Neuronal stem cell (in vitro differentiated cells): ENCODE measurements around the gene HEATR5B. TPM values are rescaled to one million over a fixed set of nuclear protein-coding genes. Genes with fewer than 3 reads are reported as not detected.

Experiments used
- DNase-seq: peaks from one replicate; pipeline ENCODE4 v3.0.0-alpha.2; 2013; ENCODE audit warnings: low spot score
- H2AFZ ChIP-seq: one replicate; pipeline ENCODE4 v1.6.1; 2013; ENCODE audit warnings: mild to moderate bottlenecking, low read length, inconsistent platforms
- H2AK5ac ChIP-seq: 2 replicates; pipeline ENCODE4 v1.6.1; 2013; ENCODE audit warnings: low read depth, mild to moderate bottlenecking, inconsistent platforms, low read length, moderate library complexity, mixed read lengths
- H2BK120ac ChIP-seq: 2 replicates; pipeline ENCODE4 v1.6.1; 2013; ENCODE audit warnings: low read depth, mild to moderate bottlenecking, inconsistent platforms, low read length, moderate library complexity, mixed read lengths
- H2BK12ac ChIP-seq: one replicate; pipeline ENCODE4 v1.6.1; 2013; ENCODE audit warnings: low read length, inconsistent platforms
- H2BK15ac ChIP-seq: 2 replicates; pipeline ENCODE4 v1.6.1; 2013; ENCODE audit warnings: mild to moderate bottlenecking, low read length, inconsistent platforms, mixed read lengths
- H2BK5ac ChIP-seq: one replicate; pipeline ENCODE4 v1.6.1; 2013; ENCODE audit warnings: inconsistent platforms, mild to moderate bottlenecking, low read length, moderate library complexity
- H3K14ac ChIP-seq: one replicate; pipeline ENCODE4 v1.6.1; 2013; ENCODE audit warnings: low read length, inconsistent platforms
- H3K18ac ChIP-seq: 2 replicates; pipeline ENCODE4 v1.6.1; 2013; ENCODE audit warnings: low read length, inconsistent platforms
- H3K23ac ChIP-seq: 2 replicates; pipeline ENCODE4 v1.6.1; 2013; ENCODE audit warnings: low read depth, mild to moderate bottlenecking, mixed read lengths, low read length, inconsistent platforms; ENCODE audit not compliant: poor library complexity
- H3K27ac ChIP-seq: replicated peaks from 3 replicates; pipeline ENCODE4 v1.5.1; 2013; ENCODE audit warnings: low read length, inconsistent platforms
- H3K27me3 ChIP-seq, 3 experiments: 2 replicates each; pipeline ENCODE4 v1.6.1; 2013; ENCODE audit warnings: low read length in 3 of 3, mild to moderate bottlenecking in 2 of 3, inconsistent platforms in 1 of 3, low read depth in 1 of 3, mixed read lengths in 1 of 3, moderate library complexity in 1 of 3; ENCODE audit not compliant: control insufficient read depth in 3 of 3, insufficient read depth in 3 of 3
- H3K36me3 ChIP-seq, 2 donors: replicated peaks in 1 of 2; 2 replicates each; pipeline ENCODE4 v1.6.1; 2013; ENCODE audit warnings: low read length in 2 of 2; ENCODE audit not compliant: control insufficient read depth in 2 of 2, insufficient read depth in 2 of 2
- H3K4ac ChIP-seq: 2 replicates; pipeline ENCODE4 v1.6.1; 2013; ENCODE audit warnings: inconsistent platforms, mild to moderate bottlenecking, low read length, moderate library complexity
- H3K4me1 ChIP-seq, 2 donors: 1 replicate in 1 of 2; 2 replicates in 1 of 2; pipeline ENCODE4 v1.6.1; 2013; ENCODE audit warnings: low read length in 2 of 2, low read depth in 1 of 2; ENCODE audit not compliant: control insufficient read depth in 2 of 2, insufficient read depth in 1 of 2
- H3K4me2 ChIP-seq: one replicate; pipeline ENCODE4 v1.6.1; 2013; ENCODE audit warnings: mild to moderate bottlenecking, low read length, inconsistent platforms; ENCODE audit not compliant: insufficient read depth, poor library complexity, severe bottlenecking
- H3K4me3 ChIP-seq, 2 donors: 2 replicates each; pipeline ENCODE4 v1.5.1; 2013; ENCODE audit warnings: low read length in 2 of 2, mild to moderate bottlenecking in 2 of 2, inconsistent platforms in 1 of 2, moderate library complexity in 1 of 2
- H3K79me1 ChIP-seq: one replicate; pipeline ENCODE4 v1.6.1; 2013; ENCODE audit warnings: low read depth, mild to moderate bottlenecking, inconsistent platforms, low read length, moderate library complexity
- H3K9ac ChIP-seq: one replicate; pipeline ENCODE4 v1.6.1; 2013; ENCODE audit warnings: mild to moderate bottlenecking, low read depth, low read length, inconsistent platforms; ENCODE audit not compliant: poor library complexity
- H3K9me3 ChIP-seq, 2 donors: replicated peaks in 1 of 2; 2 replicates each; pipeline versions ENCODE3 to v1.6.1; 2013; ENCODE audit warnings: low read length in 2 of 2, mild to moderate bottlenecking in 2 of 2, inconsistent platforms in 1 of 2, low read depth in 1 of 2, mixed read lengths in 1 of 2, moderate library complexity in 1 of 2; ENCODE audit not compliant: control insufficient read depth in 2 of 2, insufficient read depth in 1 of 2
- H4K8ac ChIP-seq: one replicate; pipeline ENCODE4 v1.6.1; 2013; ENCODE audit warnings: low read depth, mild to moderate bottlenecking, inconsistent platforms, low read length, moderate library complexity
- H4K91ac ChIP-seq: one replicate; pipeline ENCODE4 v1.6.1; 2013; ENCODE audit warnings: low read length, low read depth, mild to moderate bottlenecking, inconsistent platforms; ENCODE audit not compliant: poor library complexity
- WGBS, 2 donors: extraction: QIAGEN DNeasy Blood & Tissue Kit; methylation state at CpG; one replicate each; pipeline ENCODE4 v1.1.7; 2013; ENCODE audit warnings: missing lambda C conversion rate in 2 of 2, mixed read lengths in 1 of 2; ENCODE audit not compliant: insufficient read length in 2 of 2, insufficient replicate concordance in 1 of 2; ENCODE audit errors: extremely low coverage in 2 of 2; 5-methylcytosine and 5-hydroxymethylcytosine counted together
- polyA plus RNA-seq, 2 experiments: library from polyadenylated mRNA; stranded (reverse); fragments of 200-250 nt; gene quantifications; one replicate each; pipeline ENCODE4 v1.2.3, GENCODE V29; 2013

HEATR5B gene
- 5.3 TPM for polyA plus RNA-seq (2013, experiment 1 of 2)
- 4.8 TPM for polyA plus RNA-seq (2013, experiment 2 of 2)

DNA sequence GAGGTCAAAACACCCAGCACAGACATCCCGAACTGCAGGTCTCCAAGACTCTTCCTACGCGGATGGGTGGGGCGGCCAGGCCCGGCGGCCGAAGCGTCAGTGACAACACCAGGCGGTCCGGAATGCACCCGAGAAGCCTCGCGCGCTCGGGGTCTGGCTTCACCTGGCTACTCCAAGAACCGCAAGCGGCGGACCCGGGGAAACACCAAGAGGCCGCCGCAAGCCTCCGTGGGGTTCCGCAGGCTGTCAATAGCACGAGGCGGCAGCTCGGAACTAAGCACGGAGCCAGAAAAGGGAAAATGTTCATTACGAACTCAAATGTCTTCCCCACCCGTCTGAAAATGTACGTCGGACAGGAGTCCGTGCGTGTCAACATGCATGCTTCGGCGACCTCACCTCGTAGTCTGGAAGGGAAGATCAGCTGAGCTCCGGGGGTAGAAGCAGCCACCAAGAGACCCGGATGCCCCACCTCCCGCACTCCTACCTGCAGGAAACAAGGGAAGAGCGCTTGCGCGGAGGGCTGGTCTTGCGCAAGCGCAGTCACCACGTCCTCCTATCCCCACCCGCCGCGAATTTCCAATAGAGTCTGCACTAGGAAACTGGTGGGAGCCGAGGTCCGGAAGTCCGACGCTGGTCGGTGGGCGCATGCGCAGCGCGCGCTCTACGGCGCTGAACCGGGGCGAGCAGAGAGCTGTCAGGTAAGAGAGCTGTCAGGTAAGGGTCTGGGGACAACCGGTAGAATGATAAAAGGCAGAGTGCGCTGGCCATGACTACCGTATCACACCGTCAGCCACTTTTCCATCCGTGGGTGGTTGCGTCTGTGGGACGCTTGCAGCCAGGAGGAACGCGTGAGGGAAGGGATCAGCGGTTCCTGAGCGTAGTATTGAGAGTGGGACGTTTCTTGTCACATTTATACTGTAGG, at the start of gene HEATR5B, which contains the start of gene GPATCH11:
Gene HEATR5B, minus strand, starts transcription at position 500 of the 922 bp plus-strand sequence. CDS start 958 bp downstream, outside the sequence.
Gene GPATCH11, plus strand, starts transcription at position 646 of the 922 bp plus-strand sequence. CDS start 3,864 bp downstream, outside the sequence.
- H2BK15ac ChIP-seq: no peak within 1 kb of the TSS
- no CpG with 5 or more reads among the region's 74 CpGs for WGBS, 2 donors
- H2BK12ac ChIP-seq: no peak within 1 kb of the TSS

DNA sequence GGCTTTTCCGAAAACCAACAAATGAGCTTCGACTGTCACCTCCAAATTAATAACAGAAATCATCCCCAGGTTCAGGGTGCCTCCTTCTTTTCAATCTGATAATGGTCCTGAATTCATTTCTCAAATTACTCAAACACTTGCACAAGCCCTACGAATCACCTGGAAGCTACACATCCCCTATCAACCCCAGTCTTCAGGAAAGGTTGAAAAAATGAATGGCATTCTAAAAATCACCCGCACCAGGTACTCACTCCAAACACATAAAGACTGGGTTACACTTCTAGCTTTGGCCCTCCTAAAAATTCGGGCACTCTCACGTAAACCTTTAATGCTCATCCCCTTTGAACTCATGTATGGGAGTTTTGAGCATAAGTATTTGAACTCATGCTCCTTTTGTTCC, 48.7 kb upstream of the HEATR5B start:
- no peak overlapping the region for H3K18ac ChIP-seq
- H3K4ac ChIP-seq: no peak overlapping the region
- H3K36me3 ChIP-seq: peaks cover 11 to 92% of the 10 kb centered on the region in 2 donors
- H3K4me1 ChIP-seq: no peaks in the 10 kb centered on the region
- H2BK15ac ChIP-seq: no peak overlapping the region
- DNase-seq: no peak
- H4K8ac ChIP-seq: no peak overlapping the region
- no peaks in the 10 kb centered on the region for H3K9me3 ChIP-seq
- no peak overlapping the region for H3K14ac ChIP-seq
- H3K27ac ChIP-seq: no peak overlapping the region
- H3K4me3 ChIP-seq: no peak overlapping the region
- no peak overlapping the region for H2BK120ac ChIP-seq
- no peaks in the 10 kb centered on the region for H3K27me3 ChIP-seq
- H2AK5ac ChIP-seq: no peak overlapping the region
- no peaks in the 10 kb centered on the region for H3K79me1 ChIP-seq
- H4K91ac ChIP-seq: no peak overlapping the region
- H2BK12ac ChIP-seq: no peak overlapping the region
- H3K23ac ChIP-seq: no peak overlapping the region
- WGBS, 2 donors: no CpG with 5 or more reads among the region's 6 CpGs
- H3K4me2 ChIP-seq: no peak overlapping the region
- H3K9ac ChIP-seq: no peak overlapping the region
- H2BK5ac ChIP-seq: no peak overlapping the region
- H2AFZ ChIP-seq: no peak overlapping the region

More for the DNA sequence above, at the start of gene HEATR5B, which contains the start of gene GPATCH11:
- peaks cover 2 to 19% of the 10 kb centered on the region in 2 donors for H3K36me3 ChIP-seq
- H4K91ac ChIP-seq: no peak within 1 kb of the TSS
- H2AFZ ChIP-seq: peak within 1 kb of the TSS; percentile 92
- no peaks in the 10 kb centered on the region for H3K79me1 ChIP-seq
- no peak within 1 kb of the TSS for H3K4ac ChIP-seq
- no peak within 1 kb of the TSS for H3K23ac ChIP-seq
- peaks cover 0 to 1% of the 10 kb centered on the region in 2 donors for H3K9me3 ChIP-seq
- H2BK120ac ChIP-seq: no peak within 1 kb of the TSS
- peak within 1 kb of the TSS; percentile 75 for H3K4me2 ChIP-seq
- H3K18ac ChIP-seq: peak within 1 kb of the TSS; percentile 29
- no peak within 1 kb of the TSS for H2AK5ac ChIP-seq
- no peak within 1 kb of the TSS for H3K27ac ChIP-seq
- H3K14ac ChIP-seq: no peak within 1 kb of the TSS
- DNase-seq: peak; percentile 93
- H3K4me1 ChIP-seq: peaks cover 4 to 5% of the 10 kb centered on the region in 2 donors
- H3K27me3 ChIP-seq: no peaks in the 10 kb centered on the region
- H3K9ac ChIP-seq: peak within 1 kb of the TSS; percentile 85
- peak within 1 kb of the TSS; percentile 78 to 99 for H3K4me3 ChIP-seq
- no peak within 1 kb of the TSS for H4K8ac ChIP-seq
- no peak within 1 kb of the TSS for H2BK5ac ChIP-seq

DNA sequence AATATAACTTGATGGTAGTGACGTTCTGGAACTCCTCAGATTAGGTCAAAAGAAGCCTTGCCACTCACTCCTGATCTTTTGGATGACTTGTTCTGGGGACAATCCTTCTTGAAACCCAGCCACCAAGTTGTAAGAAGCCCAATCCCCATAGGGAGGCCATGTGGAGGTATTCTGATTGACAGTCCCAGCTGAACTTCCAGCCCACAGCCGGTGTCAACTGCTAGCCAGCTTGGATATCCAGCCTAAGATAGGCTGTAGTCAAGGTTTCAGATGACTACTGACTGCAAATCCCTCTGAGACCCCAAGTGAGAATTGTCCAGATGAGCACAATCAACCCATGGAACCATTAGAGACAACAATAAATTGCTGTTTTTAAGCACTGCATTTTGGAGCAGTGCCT, 41.2 kb upstream of the HEATR5B start:
- Histone ChIP-seq H3K4me2 (no peak overlapping the region), H3K4me3 (no peak overlapping the region), H3K36me3 (peaks cover 3 to 69% of the 10 kb centered on the region in 2 donors), H2BK120ac (no peak overlapping the region), H2BK5ac (no peak overlapping the region), H2AK5ac (no peak overlapping the region), H2BK15ac (no peak overlapping the region), H3K27ac (no peak overlapping the region), H3K18ac (no peak overlapping the region), H3K9me3 (no peaks in the 10 kb centered on the region), H3K4me1 (no peaks in the 10 kb centered on the region), H3K79me1 (peaks cover 3% of the 10 kb centered on the region), H2AFZ (no peak overlapping the region), H4K8ac (no peak overlapping the region), H3K23ac (no peak overlapping the region), H3K4ac (no peak overlapping the region), H4K91ac (no peak overlapping the region), H3K14ac (no peak overlapping the region), H2BK12ac (no peak overlapping the region), H3K9ac (no peak overlapping the region), H3K27me3 (no peaks in the 10 kb centered on the region)
- no peak for DNase-seq
- no CpG with 5 or more reads among the region's 2 CpGs for WGBS, 2 donors

DNA sequence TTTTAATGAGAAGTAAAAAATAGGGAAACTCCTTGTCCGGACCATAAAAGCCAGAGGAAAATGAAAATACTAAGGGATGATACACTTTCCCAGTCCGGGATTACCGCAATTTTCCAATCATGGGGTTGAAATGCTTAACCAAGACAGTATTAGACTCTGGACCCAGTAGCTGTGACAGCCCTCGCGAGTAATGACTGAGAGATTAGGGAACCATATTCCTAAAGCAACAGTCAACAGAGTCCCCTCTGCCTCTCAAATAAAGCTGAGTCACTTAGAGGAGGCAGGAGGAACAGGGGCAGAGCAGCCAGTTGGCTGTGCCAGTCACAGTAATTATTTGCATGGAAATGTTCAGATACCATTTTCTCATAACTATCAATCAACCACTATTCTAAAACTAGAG, 35.0 kb upstream of the HEATR5B start:
- Histone ChIP-seq H4K8ac (no peak overlapping the region), H4K91ac (no peak overlapping the region), H3K4me1 (no peaks in the 10 kb centered on the region), H3K4me2 (no peak overlapping the region), H3K4me3 (no peak overlapping the region), H3K18ac (no peak overlapping the region), H3K79me1 (no peaks in the 10 kb centered on the region), H2BK5ac (no peak overlapping the region), H2BK15ac (no peak overlapping the region), H3K36me3 (peaks cover 6 to 70% of the 10 kb centered on the region in 2 donors), H3K4ac (no peak overlapping the region), H3K23ac (no peak overlapping the region), H2AFZ (no peak overlapping the region), H3K27me3 (no peaks in the 10 kb centered on the region), H2BK12ac (no peak overlapping the region), H3K27ac (no peak overlapping the region), H2BK120ac (no peak overlapping the region), H3K9ac (no peak overlapping the region), H3K14ac (no peak overlapping the region), H2AK5ac (no peak overlapping the region), H3K9me3 (no peaks in the 10 kb centered on the region)
- no CpG with 5 or more reads among the region's 5 CpGs for WGBS, 2 donors
- no peak for DNase-seq
